PC-3 (cell line): Measurements from ENCODE around the gene DLG5. TPM values are rescaled to one million over a fixed set of nuclear protein-coding genes. Genes with fewer than 3 reads are reported as not detected.

Experiments used
- ATAC-seq: fragments of 200-7000 bp; cut with Tn5 transposase; 2 replicates; pipeline ENCODE4 v1.9.1; 2020; ENCODE audit warnings: mild to moderate bottlenecking, moderate library complexity
- BruUV-seq: library from RNA; stranded (reverse); fragments of 400-500 nt; replicated peaks from 2 replicates; lab custom pipeline; 2021; lab: Mats Ljungman, UMichigan
- CTCF ChIA-PET: fragments of 300-600 bp; sonication (Branson Sonifier 250); formaldehyde crosslinking; loops from one replicate; lab custom pipeline; 2022; ENCODE audit warnings: antibody characterized with exemption; lab: Charles Lee
- POLR2A ChIA-PET: fragments of 300-600 bp; sonication (Branson Sonifier 250); formaldehyde crosslinking; loops from one replicate; lab custom pipeline; 2022; ENCODE audit warnings: antibody characterized with exemption; ENCODE audit not compliant: unreplicated experiment; lab: Charles Lee
- DNase-seq: peaks from one replicate; pipeline ENCODE4 v3.0.0-alpha.2; 2015
- H2AFZ ChIP-seq: fragments of 300-600 bp; sonication (generic); 2 replicates; pipeline ENCODE4 v1.6.0; 2016; ENCODE audit warnings: antibody characterized with exemption, low read length
- H3F3A ChIP-seq: fragments of 300-600 bp; sonication (generic); one replicate; pipeline ENCODE4 v1.6.0; 2017; ENCODE audit warnings: antibody characterized with exemption, low read length, control low read depth, mild to moderate bottlenecking; ENCODE audit not compliant: unreplicated experiment
- H3K27ac ChIP-seq: fragments of 300-600 bp; sonication (generic); 2 replicates; pipeline ENCODE4 v1.5.1; 2016; ENCODE audit warnings: mild to moderate bottlenecking, low read length
- H3K27me3 ChIP-seq: fragments of 300-600 bp; sonication (generic); 2 replicates; pipeline ENCODE4 v1.6.1; 2016; ENCODE audit warnings: low read length, mixed read lengths
- H3K36me3 ChIP-seq: fragments of 300-600 bp; sonication (generic); 2 replicates; pipeline ENCODE4 v1.6.1; 2016; ENCODE audit warnings: low read depth, mixed run types, low read length, mixed read lengths
- H3K4me1 ChIP-seq: fragments of 300-600 bp; sonication (generic); 2 replicates; pipeline ENCODE4 v1.5.1; 2016; ENCODE audit warnings: low read length; ENCODE audit not compliant: insufficient read depth
- H3K4me2 ChIP-seq: fragments of 300-600 bp; sonication (generic); 2 replicates; pipeline ENCODE4 v1.6.0; 2016; ENCODE audit warnings: low read length
- H3K4me3 ChIP-seq: fragments of 300-600 bp; sonication (generic); 2 replicates; pipeline ENCODE4 v1.5.1; 2016; ENCODE audit warnings: mild to moderate bottlenecking, low read length, mixed read lengths
- H3K79me2 ChIP-seq: fragments of 300-600 bp; sonication (generic); 2 replicates; pipeline ENCODE4 v1.6.1; 2017; ENCODE audit warnings: low read length, mixed read lengths
- H3K9ac ChIP-seq: fragments of 300-600 bp; sonication (generic); 2 replicates; pipeline ENCODE4 v1.6.0; 2016; ENCODE audit warnings: mild to moderate bottlenecking, low read length
- H3K9me2 ChIP-seq: fragments of 300-600 bp; sonication (generic); replicated peaks from 2 replicates; pipeline ENCODE4 v1.6.1; 2016; ENCODE audit warnings: mixed run types, low read length, mixed read lengths
- H3K9me3 ChIP-seq: fragments of 300-600 bp; sonication (generic); 2 replicates; pipeline ENCODE4 v1.6.1; 2016; ENCODE audit warnings: low read length, mixed read lengths
- H4K20me1 ChIP-seq: fragments of 300-600 bp; sonication (generic); 2 replicates; pipeline ENCODE4 v1.6.1; 2016; ENCODE audit warnings: low read length, mixed read lengths
- EZH2 ChIP-seq: fragments of 300-600 bp; sonication (generic); IDR thresholded peaks from one replicate; pipeline ENCODE4 v1.6.1; 2017; ENCODE audit warnings: antibody characterized with exemption, mild to moderate bottlenecking, low read length; ENCODE audit not compliant: unreplicated experiment
- EZH2phosphoT487 ChIP-seq: fragments of 300-600 bp; sonication (generic); IDR thresholded peaks from 2 replicates; pipeline ENCODE4 v1.6.1; 2018; ENCODE audit warnings: mild to moderate bottlenecking, antibody characterized with exemption, low read length, borderline replicate concordance
- intact Hi-C: fragments of 100-400 bp; cut with micrococcal nuclease; formaldehyde crosslinking; loops from 2 replicates; pipeline ENCODE4 v1.9.0; 2023
- total RNA-seq: library from RNA; depleted of rRNA; stranded (reverse); fragments of >200 nt; gene quantifications from 2 replicates; pipeline ENCODE4 v1.2.3, GENCODE V29; 2014
- TF ChIP-seq, protein P1 (sequence below): fragments of 300-600 bp; sonication (generic); conservative IDR thresholded peaks from 2 replicates; pipeline ENCODE4 v1.5.1; 2017; ENCODE audit warnings: antibody characterized with exemption, low read depth, mild to moderate bottlenecking, low read length

DLG5 gene
- total RNA-seq, 1 experiment from 2014 or later, result 118 TPM

DNA sequence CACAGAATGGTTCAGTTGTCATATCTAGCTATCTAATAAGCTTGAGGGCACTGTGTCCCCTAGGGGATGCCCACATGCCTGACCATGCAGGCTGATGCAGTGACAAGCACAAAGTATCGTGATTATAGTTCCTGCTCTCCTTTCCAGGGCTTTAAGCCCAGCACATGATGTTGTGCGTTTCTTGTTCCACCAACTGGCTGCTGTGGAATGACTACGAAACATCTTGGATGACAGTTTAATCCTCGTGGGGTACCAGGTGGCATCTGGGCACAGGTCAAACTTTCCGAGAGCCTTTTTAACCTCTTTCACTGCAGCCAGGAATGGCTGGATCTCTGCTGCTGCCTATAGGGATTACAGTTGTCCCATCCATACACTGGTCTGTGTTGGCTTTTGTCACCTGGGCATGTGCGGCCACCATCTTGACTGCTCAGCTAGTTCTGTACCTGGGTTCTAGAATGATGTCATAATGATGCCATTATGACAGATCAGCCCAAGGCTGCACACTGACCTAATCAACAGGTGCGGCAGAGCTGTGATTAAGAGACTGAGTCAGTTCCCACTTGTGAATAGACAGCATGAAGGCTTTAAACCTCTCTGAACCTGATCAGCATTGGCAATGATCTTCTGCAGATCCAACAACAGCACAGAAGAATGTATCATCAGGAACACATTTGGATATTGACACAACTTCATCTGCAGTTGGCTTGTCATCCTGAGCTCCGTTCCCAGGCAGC lies 144.1 kb downstream of the DLG5 start:
- no peak for ATAC-seq
- H3K4me2 ChIP-seq, result no peak overlapping the region
- no peak overlapping the region for H3K4me3 ChIP-seq
- TF ChIP-seq, protein P1, sequence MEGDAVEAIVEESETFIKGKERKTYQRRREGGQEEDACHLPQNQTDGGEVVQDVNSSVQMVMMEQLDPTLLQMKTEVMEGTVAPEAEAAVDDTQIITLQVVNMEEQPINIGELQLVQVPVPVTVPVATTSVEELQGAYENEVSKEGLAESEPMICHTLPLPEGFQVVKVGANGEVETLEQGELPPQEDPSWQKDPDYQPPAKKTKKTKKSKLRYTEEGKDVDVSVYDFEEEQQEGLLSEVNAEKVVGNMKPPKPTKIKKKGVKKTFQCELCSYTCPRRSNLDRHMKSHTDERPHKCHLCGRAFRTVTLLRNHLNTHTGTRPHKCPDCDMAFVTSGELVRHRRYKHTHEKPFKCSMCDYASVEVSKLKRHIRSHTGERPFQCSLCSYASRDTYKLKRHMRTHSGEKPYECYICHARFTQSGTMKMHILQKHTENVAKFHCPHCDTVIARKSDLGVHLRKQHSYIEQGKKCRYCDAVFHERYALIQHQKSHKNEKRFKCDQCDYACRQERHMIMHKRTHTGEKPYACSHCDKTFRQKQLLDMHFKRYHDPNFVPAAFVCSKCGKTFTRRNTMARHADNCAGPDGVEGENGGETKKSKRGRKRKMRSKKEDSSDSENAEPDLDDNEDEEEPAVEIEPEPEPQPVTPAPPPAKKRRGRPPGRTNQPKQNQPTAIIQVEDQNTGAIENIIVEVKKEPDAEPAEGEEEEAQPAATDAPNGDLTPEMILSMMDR, result no peak
- TF ChIP-seq EZH2 (no peak), EZH2phosphoT487 (no peak)
- no peaks in the 10 kb centered on the region for H3K27me3 ChIP-seq
- no peaks in the 10 kb centered on the region for H3K4me1 ChIP-seq
- H3K9me3 ChIP-seq, result peaks cover 7% of the 10 kb centered on the region
- H2AFZ ChIP-seq, result no peak overlapping the region
- intact Hi-C loops, result no loop called here
- H3K9ac ChIP-seq, result no peak overlapping the region
- no TSS peak for BruUV-seq
- ChIA-PET POLR2A (no interaction called here), CTCF (no interaction called here)
- no peaks in the 10 kb centered on the region for H3F3A ChIP-seq
- peaks cover 49% of the 10 kb centered on the region for H3K36me3 ChIP-seq
- no peak for DNase-seq
- H4K20me1 ChIP-seq, result no peaks in the 10 kb centered on the region
- no peaks in the 10 kb centered on the region for H3K79me2 ChIP-seq
- no peaks in the 10 kb centered on the region for H3K9me2 ChIP-seq
- no peak overlapping the region for H3K27ac ChIP-seq

DNA sequence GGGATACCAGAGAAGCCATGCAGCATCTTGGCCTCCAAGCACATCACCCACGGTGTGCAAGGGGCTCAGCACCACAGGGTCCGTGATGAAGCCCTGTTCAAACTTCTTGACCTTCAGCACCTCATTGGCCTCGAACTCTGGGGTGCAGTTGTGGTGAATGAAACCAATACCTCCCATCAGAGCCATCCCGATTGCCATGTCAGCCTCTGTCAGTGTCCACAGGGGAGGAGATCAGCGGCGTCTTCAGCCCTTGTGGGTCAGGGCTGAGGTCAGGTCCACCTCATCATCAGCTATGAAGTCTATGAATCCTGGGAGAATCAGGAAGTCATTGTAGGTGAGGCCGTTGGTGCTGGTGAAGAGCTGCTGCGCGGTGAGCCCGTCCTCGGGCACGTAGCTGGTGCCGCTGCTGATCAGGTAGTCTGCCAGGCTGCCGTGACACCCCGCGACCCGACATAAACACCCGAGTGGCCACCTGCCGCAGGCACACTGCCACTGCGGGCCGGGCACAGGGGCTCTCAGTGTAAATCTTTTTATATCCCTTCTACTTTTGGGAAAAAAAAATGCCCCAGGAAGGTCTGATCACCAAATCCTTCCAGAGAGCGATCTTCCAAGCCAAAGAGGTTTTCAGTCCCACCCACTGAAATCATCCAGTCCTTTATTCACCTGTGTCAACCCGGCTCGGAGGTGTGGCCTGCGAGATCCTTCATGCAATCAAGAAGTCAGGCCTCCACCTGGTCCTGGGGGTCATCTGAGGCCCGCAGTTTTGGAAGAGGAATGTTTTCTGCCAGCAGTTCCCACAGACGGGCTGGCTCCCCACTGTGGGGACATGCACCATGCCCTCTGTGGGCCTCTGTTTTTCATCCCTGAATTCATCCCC lies 144.9 kb downstream of the DLG5 start:
- POLR2A ChIA-PET, result no interaction called here
- no peak overlapping the region for H2AFZ ChIP-seq
- H3K4me3 ChIP-seq, result no peak overlapping the region
- no peaks in the 10 kb centered on the region for H3K27me3 ChIP-seq
- CTCF ChIA-PET, result no interaction called here
- ATAC-seq (no peak), DNase-seq (no peak)
- no peaks in the 10 kb centered on the region for H3K4me1 ChIP-seq
- no peak overlapping the region for H3K9ac ChIP-seq
- H3F3A ChIP-seq, result no peaks in the 10 kb centered on the region
- TF ChIP-seq, protein P1, result no peak
- TF ChIP-seq EZH2, result no peak
- no peak for TF ChIP-seq EZH2phosphoT487
- no peaks in the 10 kb centered on the region for H4K20me1 ChIP-seq
- H3K9me3 ChIP-seq, result peaks cover 15% of the 10 kb centered on the region
- no peaks in the 10 kb centered on the region for H3K9me2 ChIP-seq
- H3K4me2 ChIP-seq, result no peak overlapping the region
- TSS peak; percentile 0 for BruUV-seq
- H3K79me2 ChIP-seq, result no peaks in the 10 kb centered on the region
- no peak overlapping the region for H3K27ac ChIP-seq
- H3K36me3 ChIP-seq, result peaks cover 55% of the 10 kb centered on the region
- intact Hi-C loops, result no loop called here
